HG02763 (cell line): Measurements from ENCODE around the gene ABO.
"Not testable (repeated sequence)": the region's sequence is repeated elsewhere in the genome, so short reads cannot be mapped to it uniquely, and the experiment has no call there.

Experiments
- ATAC-seq: cut with Tn5 transposase; IDR thresholded peaks from one replicate; pipeline ENCODE4 v1.9.1; 2021; ENCODE audit warnings: mild to moderate bottlenecking, moderate library complexity; ENCODE audit not compliant: unreplicated experiment

ABO gene

GRCh38 chr9:133247632-133248031 is 27.4 kb downstream of the ABO start:
- ATAC-seq: no peak

- no peak for ATAC-seq
These were observed 28.0 kb downstream of the ABO start for GRCh38 chr9:133246991-133247390.

- ATAC-seq: no peak
These were observed 28.4 kb downstream of the ABO start for GRCh38 chr9:133246562-133246961.

GRCh38 chr9:133242991-133243390 is 32.0 kb downstream of the ABO start:
- no peak for ATAC-seq

GRCh38 chr9:133242241-133242640 is 32.8 kb downstream of the ABO start:
- ATAC-seq: no peak

GRCh38 chr9:133239533-133240090 is 35.4 kb downstream of the ABO start:
- ATAC-seq: no peak

- ATAC-seq: no peak
These were observed 36.0 kb downstream of the ABO start for GRCh38 chr9:133238851-133239532.

- no peak for ATAC-seq
These were observed 36.6 kb downstream of the ABO start for GRCh38 chr9:133238272-133238850.

GRCh38 chr9:133237035-133237731 is 37.8 kb downstream of the ABO start:
- ATAC-seq: no peak

GRCh38 chr9:133236291-133237034 is 38.5 kb downstream of the ABO start:
- ATAC-seq: not testable (repeated sequence)

- no peak for ATAC-seq
These were observed 39.3 kb downstream of the ABO start for GRCh38 chr9:133235549-133236222.

- ATAC-seq: no peak
These were observed 40.3 kb downstream of the ABO start for GRCh38 chr9:133234577-133235322.

GRCh38 chr9:133233681-133234432 is 41.1 kb downstream of the ABO start:
- ATAC-seq: no peak

- not testable (repeated sequence) for ATAC-seq
These were observed 43.0 kb downstream of the ABO start for GRCh38 chr9:133231934-133232568.

- ATAC-seq: not testable (repeated sequence)
These were observed 44.5 kb downstream of the ABO start for GRCh38 chr9:133230514-133230913.

- ATAC-seq: no peak
These were observed 44.9 kb downstream of the ABO start for GRCh38 chr9:133230093-133230492.

- not testable (repeated sequence) for ATAC-seq
These were observed 46.4 kb downstream of the ABO start for GRCh38 chr9:133228474-133229193.

GRCh38 chr9:133227996-133228395 is 47.0 kb downstream of the ABO start:
- ATAC-seq: not testable (repeated sequence)
